SU-DHL-6 (cell line): ENCODE data around the gene CACNG6.

Experiments used
- H2AFZ ChIP-seq: fragments of 200-600 bp; sonication (generic); 2 replicates; pipeline ENCODE4 v1.6.1; 2014; ENCODE audit warnings: low read depth, mild to moderate bottlenecking, moderate library complexity, mixed read lengths, antibody characterized with exemption, low read length; ENCODE audit not compliant: severe bottlenecking
- H3F3A ChIP-seq: fragments of 200-600 bp; shearing (Covaris generic); 2 replicates; pipeline ENCODE4 v1.6.0; 2016; ENCODE audit warnings: antibody characterized with exemption, mild to moderate bottlenecking; ENCODE audit not compliant: insufficient read depth
- H3K27ac ChIP-seq: fragments of 200-600 bp; sonication (generic); 2 replicates; pipeline ENCODE4 v1.5.1; 2016; ENCODE audit warnings: low read depth, mild to moderate bottlenecking, low read length, moderate library complexity, mixed read lengths
- H3K27me3 ChIP-seq: fragments of 200-600 bp; sonication (generic), shearing (Covaris generic); 2 replicates; pipeline ENCODE4 v1.6.0; 2014; ENCODE audit warnings: mild to moderate bottlenecking, low read length
- H3K36me3 ChIP-seq: fragments of 200-600 bp; sonication (generic); 2 replicates; pipeline ENCODE4 v1.6.1; 2014; ENCODE audit warnings: mild to moderate bottlenecking, low read length, mixed read lengths
- H3K4me2 ChIP-seq: fragments of 300-600, 200-600 bp; shearing (Covaris generic), sonication (generic); 2 replicates; pipeline ENCODE4 v1.6.0; 2014; ENCODE audit warnings: low read length, low read depth, mild to moderate bottlenecking; ENCODE audit not compliant: poor library complexity, severe bottlenecking
- H3K4me3 ChIP-seq: fragments of 200-600 bp; sonication (generic); 2 replicates; pipeline ENCODE4 v1.5.1; 2014; ENCODE audit warnings: antibody characterized with exemption, low read length, mild to moderate bottlenecking, mixed read lengths; ENCODE audit not compliant: insufficient read depth, poor library complexity, severe bottlenecking
- H3K79me2 ChIP-seq: fragments of 200-600 bp; sonication (generic); 2 replicates; pipeline ENCODE4 v1.6.1; 2014; ENCODE audit warnings: mild to moderate bottlenecking, low read length, moderate library complexity; ENCODE audit not compliant: insufficient read depth
- H3K9ac ChIP-seq: fragments of 200-600 bp; sonication (generic); 2 replicates; pipeline ENCODE4 v1.7.0; 2014; ENCODE audit warnings: mild to moderate bottlenecking, low read length
- H3K9me2 ChIP-seq: fragments of 200-600 bp; sonication (generic); replicated peaks from 2 replicates; pipeline ENCODE4 v1.6.1; 2014; ENCODE audit warnings: low read length; ENCODE audit not compliant: insufficient read depth
- H3K9me3 ChIP-seq: fragments of 200-600 bp; sonication (generic); 2 replicates; pipeline ENCODE4 v1.6.1; 2014; ENCODE audit warnings: low read length, mixed read lengths; ENCODE audit not compliant: insufficient read depth
- H4K20me1 ChIP-seq: fragments of 200-600 bp; sonication (generic); 2 replicates; pipeline ENCODE4 v1.6.1; 2014; ENCODE audit warnings: low read depth, mild to moderate bottlenecking, antibody characterized with exemption, low read length, moderate library complexity, mixed read lengths
- EZH2phosphoT487 ChIP-seq: fragments of 200-600 bp; sonication (generic), shearing (Covaris generic); conservative IDR thresholded peaks from 2 replicates; pipeline ENCODE4 v1.6.1; 2018; ENCODE audit warnings: mild to moderate bottlenecking, antibody characterized with exemption, low read length, moderate library complexity, mixed read lengths
- TF ChIP-seq, protein P1 (sequence below): fragments of 200-600 bp; sonication (generic); IDR thresholded peaks from one replicate; pipeline ENCODE4 v1.5.1; 2017; ENCODE audit warnings: antibody characterized with exemption, mild to moderate bottlenecking, low read length, moderate library complexity; ENCODE audit not compliant: insufficient read depth, poor library complexity, severe bottlenecking

Gene CACNG6

DNA sequence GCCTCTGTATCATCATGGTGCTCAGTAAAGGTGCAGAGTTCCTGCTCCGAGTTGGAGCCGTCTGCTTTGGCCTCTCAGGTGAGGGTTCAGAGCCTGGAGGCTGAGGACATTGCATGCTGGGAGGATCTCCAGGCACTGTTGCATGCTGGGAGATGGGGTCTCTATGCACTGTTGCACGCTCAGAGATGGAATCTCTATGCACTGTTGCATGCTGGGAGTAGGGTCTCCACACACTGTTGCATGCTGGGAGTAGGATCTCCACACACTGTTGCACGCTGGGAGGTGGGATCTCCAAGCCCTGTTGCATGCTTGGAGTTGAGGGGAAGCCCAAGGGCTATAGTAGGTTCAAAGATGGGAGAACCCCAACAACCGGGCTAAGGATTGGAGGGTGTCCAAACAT is 8.3 kb downstream of the CACNG6 start:
- H2AFZ ChIP-seq, result no peak overlapping the region
- no peak overlapping the region for H3K4me2 ChIP-seq
- no peaks in the 10 kb centered on the region for H3K79me2 ChIP-seq
- no peaks in the 10 kb centered on the region for H3K9me3 ChIP-seq
- no peak overlapping the region for H3K4me3 ChIP-seq
- no peaks in the 10 kb centered on the region for H3F3A ChIP-seq
- H4K20me1 ChIP-seq, result no peaks in the 10 kb centered on the region
- H3K9me2 ChIP-seq, result no peaks in the 10 kb centered on the region
- TF ChIP-seq, protein P1, sequence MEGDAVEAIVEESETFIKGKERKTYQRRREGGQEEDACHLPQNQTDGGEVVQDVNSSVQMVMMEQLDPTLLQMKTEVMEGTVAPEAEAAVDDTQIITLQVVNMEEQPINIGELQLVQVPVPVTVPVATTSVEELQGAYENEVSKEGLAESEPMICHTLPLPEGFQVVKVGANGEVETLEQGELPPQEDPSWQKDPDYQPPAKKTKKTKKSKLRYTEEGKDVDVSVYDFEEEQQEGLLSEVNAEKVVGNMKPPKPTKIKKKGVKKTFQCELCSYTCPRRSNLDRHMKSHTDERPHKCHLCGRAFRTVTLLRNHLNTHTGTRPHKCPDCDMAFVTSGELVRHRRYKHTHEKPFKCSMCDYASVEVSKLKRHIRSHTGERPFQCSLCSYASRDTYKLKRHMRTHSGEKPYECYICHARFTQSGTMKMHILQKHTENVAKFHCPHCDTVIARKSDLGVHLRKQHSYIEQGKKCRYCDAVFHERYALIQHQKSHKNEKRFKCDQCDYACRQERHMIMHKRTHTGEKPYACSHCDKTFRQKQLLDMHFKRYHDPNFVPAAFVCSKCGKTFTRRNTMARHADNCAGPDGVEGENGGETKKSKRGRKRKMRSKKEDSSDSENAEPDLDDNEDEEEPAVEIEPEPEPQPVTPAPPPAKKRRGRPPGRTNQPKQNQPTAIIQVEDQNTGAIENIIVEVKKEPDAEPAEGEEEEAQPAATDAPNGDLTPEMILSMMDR, result no peak
- TF ChIP-seq EZH2phosphoT487, result no peak
- no peaks in the 10 kb centered on the region for H3K36me3 ChIP-seq
- no peaks in the 10 kb centered on the region for H3K27me3 ChIP-seq
- H3K27ac ChIP-seq, result no peak overlapping the region
- no peak overlapping the region for H3K9ac ChIP-seq

DNA sequence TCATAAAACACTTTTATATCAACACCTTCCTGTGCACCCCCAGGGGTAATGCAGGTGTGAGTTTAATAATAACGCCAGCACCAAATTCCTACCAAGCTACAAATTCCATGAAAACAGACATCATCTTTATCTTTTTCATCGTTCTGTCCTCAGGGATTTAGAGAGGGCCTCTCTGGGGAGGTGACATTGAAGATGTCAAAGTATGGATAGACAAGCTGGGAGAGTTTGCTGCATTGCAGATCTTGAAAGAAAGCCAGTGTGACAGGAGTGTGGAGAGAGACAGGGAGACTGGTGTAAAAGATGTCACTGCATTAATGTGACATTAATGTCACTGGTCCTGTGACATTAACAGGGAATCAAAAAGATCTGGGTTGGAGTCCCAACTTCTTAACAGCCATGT is 10.1 kb downstream of the CACNG6 start:
- H3K4me2 ChIP-seq, result no peak overlapping the region
- H3K9me3 ChIP-seq, result no peaks in the 10 kb centered on the region
- no peak overlapping the region for H3K27ac ChIP-seq
- no peak overlapping the region for H3K4me3 ChIP-seq
- no peak overlapping the region for H3K9ac ChIP-seq
- no peaks in the 10 kb centered on the region for H3K36me3 ChIP-seq
- no peaks in the 10 kb centered on the region for H3K9me2 ChIP-seq
- no peaks in the 10 kb centered on the region for H3K27me3 ChIP-seq
- no peaks in the 10 kb centered on the region for H3F3A ChIP-seq
- no peaks in the 10 kb centered on the region for H3K79me2 ChIP-seq
- TF ChIP-seq, protein P1, result no peak
- no peak for TF ChIP-seq EZH2phosphoT487
- H4K20me1 ChIP-seq, result no peaks in the 10 kb centered on the region
- H2AFZ ChIP-seq, result no peak overlapping the region

- no peak overlapping the region for H3K9ac ChIP-seq
- H3K4me2 ChIP-seq, result no peak overlapping the region
- no peaks in the 10 kb centered on the region for H3K9me3 ChIP-seq
- no peaks in the 10 kb centered on the region for H3K36me3 ChIP-seq
- TF ChIP-seq EZH2phosphoT487, result no peak
- TF ChIP-seq, protein P1, result no peak
- H3F3A ChIP-seq, result no peaks in the 10 kb centered on the region
- H3K4me3 ChIP-seq, result no peak overlapping the region
- no peaks in the 10 kb centered on the region for H3K9me2 ChIP-seq
- H3K27ac ChIP-seq, result no peak overlapping the region
- H3K27me3 ChIP-seq, result no peaks in the 10 kb centered on the region
- H2AFZ ChIP-seq, result no peak overlapping the region
- no peaks in the 10 kb centered on the region for H4K20me1 ChIP-seq
- H3K79me2 ChIP-seq, result no peaks in the 10 kb centered on the region
Measured at GRCh38 chr19:54002495-54003315, 11.3 kb downstream of the CACNG6 start.
